ENCODE data around the gene LRP6.

DNA sequence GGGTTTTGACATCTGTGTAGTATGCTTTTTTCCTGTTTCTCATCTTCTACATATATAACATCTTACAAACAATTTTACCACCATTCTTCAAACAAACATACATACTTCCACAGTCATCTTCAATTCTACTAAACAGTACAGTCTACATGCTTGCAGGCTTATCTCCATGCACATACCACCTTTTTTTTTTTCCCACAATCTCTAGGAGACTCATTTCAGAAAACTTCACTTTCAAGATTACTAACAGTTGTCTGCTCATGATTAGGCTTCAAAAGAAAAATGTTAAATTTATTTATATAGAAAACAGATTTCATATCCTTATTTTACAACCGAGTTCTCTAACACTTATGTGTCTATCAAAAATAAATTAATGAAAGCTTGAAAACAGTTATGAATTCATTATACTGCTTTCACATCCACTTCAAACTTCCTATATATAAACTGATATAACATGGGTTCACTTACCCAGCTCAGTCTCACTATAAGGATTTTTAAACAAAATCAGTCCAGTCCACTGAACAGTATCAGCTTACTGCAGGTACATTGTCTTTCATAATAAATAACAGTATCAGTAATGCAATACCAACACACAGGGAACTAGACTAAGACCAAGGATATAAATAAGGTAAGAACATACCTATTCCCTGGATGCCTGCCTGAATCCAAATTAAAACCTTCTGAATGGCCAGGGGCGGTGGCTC is 42.5 kb downstream of the LRP6 start:
- TF ChIP-seq, protein P1, sequence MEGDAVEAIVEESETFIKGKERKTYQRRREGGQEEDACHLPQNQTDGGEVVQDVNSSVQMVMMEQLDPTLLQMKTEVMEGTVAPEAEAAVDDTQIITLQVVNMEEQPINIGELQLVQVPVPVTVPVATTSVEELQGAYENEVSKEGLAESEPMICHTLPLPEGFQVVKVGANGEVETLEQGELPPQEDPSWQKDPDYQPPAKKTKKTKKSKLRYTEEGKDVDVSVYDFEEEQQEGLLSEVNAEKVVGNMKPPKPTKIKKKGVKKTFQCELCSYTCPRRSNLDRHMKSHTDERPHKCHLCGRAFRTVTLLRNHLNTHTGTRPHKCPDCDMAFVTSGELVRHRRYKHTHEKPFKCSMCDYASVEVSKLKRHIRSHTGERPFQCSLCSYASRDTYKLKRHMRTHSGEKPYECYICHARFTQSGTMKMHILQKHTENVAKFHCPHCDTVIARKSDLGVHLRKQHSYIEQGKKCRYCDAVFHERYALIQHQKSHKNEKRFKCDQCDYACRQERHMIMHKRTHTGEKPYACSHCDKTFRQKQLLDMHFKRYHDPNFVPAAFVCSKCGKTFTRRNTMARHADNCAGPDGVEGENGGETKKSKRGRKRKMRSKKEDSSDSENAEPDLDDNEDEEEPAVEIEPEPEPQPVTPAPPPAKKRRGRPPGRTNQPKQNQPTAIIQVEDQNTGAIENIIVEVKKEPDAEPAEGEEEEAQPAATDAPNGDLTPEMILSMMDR (conservative IDR thresholded peaks at IDR 0.05), result no peak
- no peak for TF ChIP-seq EZH2 (IDR thresholded peaks at IDR 0.05; ENCODE audit: low read depth)

All from PC-9 (cell line).